H1 (cell line): Measurements from ENCODE around the gene ZSCAN21. TPM values are rescaled to one million over a fixed set of nuclear protein-coding genes. Genes with fewer than 3 reads are reported as not detected.

Source experiments
- CTCF ChIA-PET: fragments of 300-600 bp; sonication (Branson Sonifier 250); formaldehyde crosslinking; loops from one replicate; lab custom pipeline; 2021; ENCODE audit not compliant: partially characterized antibody; lab: Charles Lee
- POLR2A ChIA-PET: fragments of 300-600 bp; sonication (Branson Sonifier 250); formaldehyde crosslinking; loops from one replicate; lab custom pipeline; 2021; ENCODE audit warnings: inconsistent platforms; ENCODE audit not compliant: partially characterized antibody; lab: Charles Lee
- DNase-seq, 2 experiments: peaks; one replicate each; pipeline versions ENCODE4 v3.0.0 to v3.0.0-alpha.2; 2010 to 2022; ENCODE audit warnings: low spot score in 2 of 2, low read depth in 1 of 2, mixed read lengths in 1 of 2
- FAIRE-seq: peaks from 2 replicates; lab custom pipeline; 2011; peaks lifted over from hg19 to GRCh38; lab: Jason Lieb, UNC
- H2AFZ ChIP-seq: 2 replicates; pipeline ENCODE4 v1.8.1; 2012; ENCODE audit warnings: low read length, inconsistent platforms
- H2AK5ac ChIP-seq: 2 replicates; pipeline ENCODE4 v1.6.1; 2013; ENCODE audit warnings: low read depth, low read length
- H2BK120ac ChIP-seq: replicated peaks from 2 replicates; pipeline ENCODE3; 2013; ENCODE audit warnings: low read depth, low read length, inconsistent platforms
- H2BK12ac ChIP-seq: 2 replicates; pipeline ENCODE4 v1.6.1; 2013; ENCODE audit warnings: low read depth, low read length
- H2BK15ac ChIP-seq: 2 replicates; pipeline ENCODE4 v1.6.1; 2013; ENCODE audit warnings: low read length
- H2BK20ac ChIP-seq: 2 replicates; pipeline ENCODE4 v1.6.1; 2013; ENCODE audit warnings: low read length
- H2BK5ac ChIP-seq: 2 replicates; pipeline ENCODE4 v1.6.1; 2013; ENCODE audit warnings: low read depth, low read length
- H3K14ac ChIP-seq: 2 replicates; pipeline ENCODE4 v1.6.1; 2013; ENCODE audit warnings: inconsistent platforms; ENCODE audit not compliant: insufficient read length
- H3K18ac ChIP-seq: 2 replicates; pipeline ENCODE4 v1.6.1; 2013; ENCODE audit warnings: low read length; ENCODE audit errors: extremely low read depth
- H3K23ac ChIP-seq: 2 replicates; pipeline ENCODE4 v1.6.1; 2013; ENCODE audit warnings: inconsistent platforms; ENCODE audit not compliant: insufficient read length
- H3K23me2 ChIP-seq: 2 replicates; pipeline ENCODE4 v1.6.1; 2013; ENCODE audit warnings: low read depth, low read length
- H3K27ac ChIP-seq: 2 replicates; pipeline ENCODE4 v1.6.1; 2011; ENCODE audit warnings: low read depth, low read length, inconsistent platforms
- H3K27me3 ChIP-seq, 4 experiments: replicated peaks in 1 of 4; 1 replicate in 1 of 4; 2 replicates in 3 of 4; pipeline versions ENCODE4 v1.6.1 to v1.8.1; 2011 to 2013; ENCODE audit warnings: low read length in 3 of 4, mild to moderate bottlenecking in 3 of 4, inconsistent platforms in 2 of 4, mixed read lengths in 2 of 4, moderate library complexity in 1 of 4; ENCODE audit not compliant: control insufficient read depth in 3 of 4, insufficient read depth in 3 of 4; ENCODE audit errors: extremely low read depth in 1 of 4
- H3K36me3 ChIP-seq, 4 experiments: 2 replicates each; pipeline versions ENCODE4 v1.6.1 to v1.8.1; 2011 to 2013; ENCODE audit warnings: mild to moderate bottlenecking in 4 of 4, low read length in 3 of 4, moderate library complexity in 2 of 4, control low read depth in 1 of 4, inconsistent platforms in 1 of 4; ENCODE audit not compliant: insufficient read depth in 4 of 4, control insufficient read depth in 2 of 4
- H3K4ac ChIP-seq: replicated peaks from 2 replicates; pipeline ENCODE3; 2013; ENCODE audit warnings: low read length, low read depth, mixed read lengths, inconsistent platforms; ENCODE audit not compliant: insufficient read length
- H3K4me1 ChIP-seq, 4 experiments: replicated peaks in 1 of 4; 1 replicate in 1 of 4; 2 replicates in 3 of 4; pipeline versions ENCODE4 v1.6.1 to v1.8.1; 2011 to 2013; ENCODE audit warnings: low read length in 3 of 4, inconsistent platforms in 2 of 4, mixed read lengths in 1 of 4; ENCODE audit not compliant: insufficient read depth in 4 of 4, control insufficient read depth in 3 of 4
- H3K4me2 ChIP-seq, 2 experiments: 2 replicates each; pipeline versions ENCODE4 v1.6.1 to v1.8.1; 2011 to 2013; ENCODE audit warnings: low read depth in 2 of 2, low read length in 2 of 2, control low read depth in 1 of 2, inconsistent platforms in 1 of 2, mild to moderate bottlenecking in 1 of 2; ENCODE audit not compliant: insufficient read depth in 1 of 2
- H3K4me3 ChIP-seq, 4 experiments: fragments of 200-600, 300-600 bp in 1 of 4; sonication (generic), shearing (Covaris generic), sonication (Bioruptor Twin) in 1 of 4; 2 replicates each; pipeline versions ENCODE4 v1.5.1 to v1.8.1; 2011 to 2016; ENCODE audit warnings: low read length in 4 of 4, low read depth in 3 of 4, control low read depth in 2 of 4, inconsistent platforms in 2 of 4, mild to moderate bottlenecking in 2 of 4, mixed read lengths in 1 of 4, moderate library complexity in 1 of 4; ENCODE audit not compliant: insufficient read depth in 2 of 4; ENCODE audit errors: extremely low read depth in 1 of 4
- H3K56ac ChIP-seq: replicated peaks from 2 replicates; pipeline ENCODE3; 2013; ENCODE audit warnings: low read depth, mild to moderate bottlenecking, mixed read lengths, low read length, inconsistent platforms; ENCODE audit not compliant: insufficient read length
- H3K79me1 ChIP-seq: 2 replicates; pipeline ENCODE4 v1.6.1; 2013; ENCODE audit warnings: low read depth, low read length, control low read depth
- H3K79me2 ChIP-seq, 2 experiments: 2 replicates each; pipeline versions ENCODE4 v1.6.1 to v1.8.1; 2012 to 2013; ENCODE audit warnings: low read length in 2 of 2, mild to moderate bottlenecking in 2 of 2, inconsistent platforms in 1 of 2; ENCODE audit not compliant: insufficient read depth in 2 of 2, control insufficient read depth in 1 of 2
- H3K9ac ChIP-seq, 4 experiments: replicated peaks in 1 of 4; 1 replicate in 1 of 4; 2 replicates in 3 of 4; pipeline versions ENCODE4 v1.6.1 to v1.8.1; 2011 to 2013; ENCODE audit warnings: low read depth in 3 of 4, low read length in 3 of 4, control low read depth in 2 of 4, mild to moderate bottlenecking in 2 of 4, moderate library complexity in 2 of 4, inconsistent platforms in 1 of 4; ENCODE audit errors: extremely low read depth in 1 of 4
- H3K9me3 ChIP-seq, 2 experiments: 2 replicates each; pipeline versions ENCODE4 v1.6.1 to v1.8.1; 2012 to 2013; ENCODE audit warnings: mild to moderate bottlenecking in 2 of 2, moderate library complexity in 2 of 2, control low read depth in 1 of 2, inconsistent platforms in 1 of 2, low read depth in 1 of 2, low read length in 1 of 2, mixed read lengths in 1 of 2; ENCODE audit not compliant: insufficient read depth in 2 of 2
- H4K20me1 ChIP-seq, 2 experiments: replicated peaks in 1 of 2; 2 replicates each; pipeline versions ENCODE3 to v1.8.1; 2011 to 2013; ENCODE audit warnings: inconsistent platforms in 2 of 2, low read length in 2 of 2, mild to moderate bottlenecking in 1 of 2; ENCODE audit not compliant: insufficient read depth in 2 of 2, control insufficient read depth in 1 of 2
- H4K5ac ChIP-seq: 2 replicates; pipeline ENCODE4 v1.6.1; 2013; ENCODE audit warnings: low read length, low read depth, mixed read lengths, inconsistent platforms; ENCODE audit not compliant: insufficient read length
- H4K8ac ChIP-seq: 2 replicates; pipeline ENCODE4 v1.8.0; 2013; ENCODE audit warnings: mild to moderate bottlenecking, moderate library complexity, low read length, inconsistent platforms; ENCODE audit not compliant: insufficient read depth; ENCODE audit errors: extremely low read depth
- H4K91ac ChIP-seq: replicated peaks from 2 replicates; pipeline ENCODE3; 2013; ENCODE audit warnings: low read length, mixed read lengths, inconsistent platforms; ENCODE audit not compliant: insufficient read length
- BCL11A ChIP-seq, 2 experiments: IDR thresholded peaks; one replicate each; pipeline ENCODE4 v1.6.1; 2011; ENCODE audit warnings: low read depth in 2 of 2, low read length in 2 of 2, mild to moderate bottlenecking in 2 of 2
- CHD1 ChIP-seq: IDR thresholded peaks from 2 replicates; pipeline ENCODE4 v1.6.1; 2012; ENCODE audit warnings: low read depth, low read length, improper control_type of control experiment
- HDAC2 ChIP-seq, 2 experiments: fragments of 300-600 bp in 1 of 2; sonication (generic) in 1 of 2; IDR thresholded peaks; 2 replicates each; pipeline ENCODE4 v1.6.1; 2011 to 2012; ENCODE audit warnings: low read depth in 2 of 2, low read length in 2 of 2, mild to moderate bottlenecking in 2 of 2, moderate library complexity in 2 of 2, borderline replicate concordance in 1 of 2, inconsistent platforms in 1 of 2
- SP4 ChIP-seq: IDR thresholded peaks from 2 replicates; pipeline ENCODE4 v1.6.1; 2012; ENCODE audit warnings: low read length, inconsistent platforms
- SUZ12 ChIP-seq: fragments of 200-600 bp; sonication (generic); IDR thresholded peaks from 2 replicates; pipeline ENCODE4 v1.6.1; 2012; ENCODE audit warnings: mild to moderate bottlenecking, inconsistent platforms, low read length, moderate library complexity, mixed read lengths
- WGBS, 2 experiments: shearing (Covaris generic) in 1 of 2; methylation state at CpG; one replicate each; pipeline versions ENCODE4 v1.1.6 to v1.1.7; 2013 to 2015; ENCODE audit warnings: low lambda C conversion rate in 2 of 2, mixed read lengths in 2 of 2, inconsistent platforms in 1 of 2, low coverage in 1 of 2, missing lambda C conversion rate in 1 of 2; ENCODE audit not compliant: insufficient replicate concordance in 2 of 2, insufficient coverage in 1 of 2, insufficient read length in 1 of 2; ENCODE audit errors: extremely low coverage in 1 of 2, missing lambda C conversion rate in 1 of 2; 5-methylcytosine and 5-hydroxymethylcytosine counted together
- polyA plus RNA-seq, 7 experiments: library from polyadenylated mRNA; depleted of rRNA in 3 of 7; stranded (reverse) in 5 of 7; unstranded in 2 of 7; fragments of >200 nt in 5 of 7; fragments of 200-250 nt in 2 of 7; gene quantifications; 1 replicate in 5 of 7; 2 replicates in 1 of 7; 4 replicates in 1 of 7; pipeline versions ENCODE4 v1.2.1 to v1.2.3, GENCODE V29; 2011 to 2013; ENCODE audit warnings: missing spikeins in 2 of 7, mixed read lengths in 2 of 7
- total RNA-seq: library from RNA; stranded (reverse); fragmentation: NEBNext Ultra II Directional; extraction: Animal tissue kit (Norgen Biotek cat#: 25700); gene quantifications from 2 replicates; pipeline ENCODE4 v1.2.1, GENCODE V29; 2021

The ZSCAN21 gene
- total and polyA plus RNA-seq, 2 of the 8 experiments (the other 6 are each of a cell fraction or from before 2014, with no cell fraction given) = 15.4 to 26.1 TPM

DNA sequence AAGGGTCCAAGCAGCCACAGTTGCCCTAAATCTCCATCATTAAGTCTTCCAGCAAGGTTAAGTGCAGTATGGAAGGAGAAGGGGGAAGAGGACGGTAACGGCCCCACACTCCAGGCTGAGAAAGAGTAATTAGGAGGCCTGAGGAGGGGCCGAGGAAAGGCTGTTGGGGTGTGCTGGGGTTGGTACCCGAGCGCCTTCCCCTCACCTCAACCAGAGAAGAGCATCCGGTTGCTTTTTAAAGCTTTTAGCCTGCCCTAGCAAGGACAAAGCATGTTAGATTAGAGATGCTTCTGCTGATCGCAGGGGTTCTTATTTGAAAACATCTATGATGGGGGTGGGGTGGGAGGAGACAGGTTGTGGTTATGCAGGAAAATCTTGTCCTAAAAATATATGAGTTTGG, 9.0 kb upstream of the ZSCAN21 start:
- H4K20me1 ChIP-seq = no peaks in the 10 kb centered on the region
- H3K56ac ChIP-seq = no peak overlapping the region
- H4K8ac ChIP-seq = no peak overlapping the region
- H4K5ac ChIP-seq = no peak overlapping the region
- no peak for FAIRE-seq
- DNase-seq = no peak
- no peaks in the 10 kb centered on the region for H3K27me3 ChIP-seq
- CTCF ChIA-PET = no interaction called here
- no peak overlapping the region for H3K18ac ChIP-seq
- no peak overlapping the region for H2BK15ac ChIP-seq
- H3K79me2 ChIP-seq = no peaks in the 10 kb centered on the region
- no peak overlapping the region for H3K23ac ChIP-seq
- H4K91ac ChIP-seq = no peak overlapping the region
- peaks cover 0 to 8% of the 10 kb centered on the region in 2 experiments; a peak in 1 of 4 replicates for H3K9me3 ChIP-seq
- H3K4me1 ChIP-seq = no peaks in the 10 kb centered on the region; a peak in 1 of 7 replicates
- H3K4me2 ChIP-seq = no peak overlapping the region
- peaks cover 0 to 21% (median 9%) of the 10 kb centered on the region in 4 experiments; a peak in 6 of 8 replicates for H3K36me3 ChIP-seq
- H2BK120ac ChIP-seq = no peak overlapping the region
- POLR2A ChIA-PET = interaction anchor here (0.7 to 2.4 kb wide), 5 partner anchors 9 to 705 kb away, joined by 3 to 5 read pairs (median 3); no protein-coding TSS in a partner anchor
- H3K27ac ChIP-seq = no peak overlapping the region
- H3K9ac ChIP-seq = no peak overlapping the region
- no peak overlapping the region for H3K4ac ChIP-seq
- H3K23me2 ChIP-seq = no peaks in the 10 kb centered on the region
- H3K14ac ChIP-seq = no peak overlapping the region
- H2BK12ac ChIP-seq = no peak overlapping the region
- WGBS, 2 experiments = 92% methylated on average over 7 of the region's 7 CpGs; no CpG with 5 or more reads in 1 of the 2 experiments
- no peaks in the 10 kb centered on the region for H3K79me1 ChIP-seq
- no peak overlapping the region for H2BK20ac ChIP-seq
- no peak overlapping the region for H3K4me3 ChIP-seq
- no peak overlapping the region for H2AFZ ChIP-seq
- H2AK5ac ChIP-seq = no peak overlapping the region
- TF ChIP-seq CHD1 = no peak
- no peak for TF ChIP-seq HDAC2 (IDR thresholded peaks at IDR 0.05; ENCODE audit: borderline replicate concordance in 1 of 2, low read depth in 2 of 2, low read length in 2 of 2)
- no peak for TF ChIP-seq SP4
- TF ChIP-seq BCL11A (IDR thresholded peaks at IDR 0.05; ENCODE audit: low read depth in 2 of 2, low read length in 2 of 2) = no peak
- TF ChIP-seq SUZ12 = no peak
- no peak overlapping the region for H2BK5ac ChIP-seq
